ENCODE measurements around the gene CAPS. TPM values are rescaled to one million over a fixed set of nuclear protein-coding genes. Genes with fewer than 3 reads are reported as not detected.
A peak's percentile ranks its signal among the peaks of the same experiment; 100 is the strongest.

CAPS gene
- total and polyA plus RNA-seq, 12 donors = 1.3 to 14.1 (median 3.0) TPM

GRCh38 chr19:5940260-5941208, 26.5 kb downstream of the CAPS start:
- Histone ChIP-seq H3K4me3 (no peak overlapping the region), H3K36me3 (peaks cover 0 to 68% (median 8%) of the 10 kb centered on the region in 9 donors), H3K27me3 (no peaks in the 10 kb centered on the region), H3K27ac (peak overlapping the region in 5 of 10 donors; percentile 18 to 67 (median 63)), H3K9me3 (no peaks in the 10 kb centered on the region), H3K4me1 (peaks cover 6 to 46% (median 27%) of the 10 kb centered on the region in 9 donors)
- DNase-seq (no peak), ATAC-seq (peak in 5 of 8 donors; percentile 32 to 73 (median 37))
- intact Hi-C loops (cut with DNase I) = no loop called here
- TF ChIP-seq, protein P1, sequence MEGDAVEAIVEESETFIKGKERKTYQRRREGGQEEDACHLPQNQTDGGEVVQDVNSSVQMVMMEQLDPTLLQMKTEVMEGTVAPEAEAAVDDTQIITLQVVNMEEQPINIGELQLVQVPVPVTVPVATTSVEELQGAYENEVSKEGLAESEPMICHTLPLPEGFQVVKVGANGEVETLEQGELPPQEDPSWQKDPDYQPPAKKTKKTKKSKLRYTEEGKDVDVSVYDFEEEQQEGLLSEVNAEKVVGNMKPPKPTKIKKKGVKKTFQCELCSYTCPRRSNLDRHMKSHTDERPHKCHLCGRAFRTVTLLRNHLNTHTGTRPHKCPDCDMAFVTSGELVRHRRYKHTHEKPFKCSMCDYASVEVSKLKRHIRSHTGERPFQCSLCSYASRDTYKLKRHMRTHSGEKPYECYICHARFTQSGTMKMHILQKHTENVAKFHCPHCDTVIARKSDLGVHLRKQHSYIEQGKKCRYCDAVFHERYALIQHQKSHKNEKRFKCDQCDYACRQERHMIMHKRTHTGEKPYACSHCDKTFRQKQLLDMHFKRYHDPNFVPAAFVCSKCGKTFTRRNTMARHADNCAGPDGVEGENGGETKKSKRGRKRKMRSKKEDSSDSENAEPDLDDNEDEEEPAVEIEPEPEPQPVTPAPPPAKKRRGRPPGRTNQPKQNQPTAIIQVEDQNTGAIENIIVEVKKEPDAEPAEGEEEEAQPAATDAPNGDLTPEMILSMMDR (IDR thresholded peaks at IDR 0.05) = no peak
- WGBS, 2 donors = 73 to 82% methylated on average over 21 of the region's 21 CpGs

GRCh38 chr19:5941673-5942072, 27.6 kb downstream of the CAPS start:
- DNase-seq = no peak
- H3K36me3 ChIP-seq = peaks cover 0 to 63% (median 8%) of the 10 kb centered on the region in 9 donors
- no peaks in the 10 kb centered on the region for H3K27me3 ChIP-seq
- H3K4me3 ChIP-seq = no peak overlapping the region
- H3K9me3 ChIP-seq = no peaks in the 10 kb centered on the region
- H3K4me1 ChIP-seq = peaks cover 4 to 44% (median 22%) of the 10 kb centered on the region in 9 donors
- intact Hi-C loops (cut with DNase I) = no loop called here
- no peak overlapping the region for H3K27ac ChIP-seq
- no peak for ATAC-seq
- WGBS, 2 donors = 84 to 89% methylated on average over 11 of the region's 11 CpGs
- TF ChIP-seq, protein P1 (IDR thresholded peaks at IDR 0.05) = no peak

- ATAC-seq (no peak), DNase-seq (no peak)
- Histone ChIP-seq H3K27me3 (no peaks in the 10 kb centered on the region), H3K9me3 (no peaks in the 10 kb centered on the region), H3K27ac (peak overlapping the region in 1 of 10 donors; percentile 7), H3K36me3 (peaks cover 0 to 49% (median 8%) of the 10 kb centered on the region in 9 donors), H3K4me1 (peaks cover 11 to 58% (median 31%) of the 10 kb centered on the region in 9 donors), H3K4me3 (no peak overlapping the region)
- whole genome bisulfite sequencing, 2 donors = 78% methylated on average over 10 of the region's 10 CpGs
- TF ChIP-seq, protein P1 (IDR thresholded peaks at IDR 0.05) = no peak
- intact Hi-C loops (cut with DNase I) = no loop called here
Measured at GRCh38 chr19:5943045-5943444, 29.0 kb downstream of the CAPS start.

- TF ChIP-seq, protein P1 (IDR thresholded peaks at IDR 0.05) = no peak
- no peak for ATAC-seq
- Histone ChIP-seq H3K27me3 (no peaks in the 10 kb centered on the region), H3K36me3 (peaks cover 0 to 43% (median 8%) of the 10 kb centered on the region in 9 donors), H3K27ac (peak overlapping the region in 3 of 10 donors; percentile 7 to 50 (median 15)), H3K4me1 (peaks cover 11 to 64% (median 36%) of the 10 kb centered on the region in 9 donors), H3K4me3 (no peak overlapping the region), H3K9me3 (no peaks in the 10 kb centered on the region)
- no peak for DNase-seq
- intact Hi-C loops (cut with DNase I) = no loop called here
- WGBS, 2 donors = 66 to 73% methylated on average over 10 of the region's 10 CpGs
Measured at GRCh38 chr19:5943623-5944022, 29.6 kb downstream of the CAPS start.
